Kidney (tissue), 14 donors: ENCODE results near the gene SSPN. TPM values are rescaled to one million over a fixed set of nuclear protein-coding genes. Genes with fewer than 3 reads are reported as not detected.

Source experiments
- DNase-seq, 5 donors: peaks; one replicate each; pipeline ENCODE4 v3.0.0-alpha.2; 2013 to 2020
- FAIRE-seq: peaks from 2 replicates; lab custom pipeline; 2012; peaks lifted over from hg19 to GRCh38; lab: Jason Lieb, UNC
- H3K27ac ChIP-seq, 2 donors: one replicate each; pipeline ENCODE4 v1.7.0; 2013; ENCODE audit warnings: low read depth in 2 of 2, low read length in 2 of 2, inconsistent platforms in 1 of 2
- H3K27me3 ChIP-seq: one replicate; pipeline ENCODE4 v1.7.1; 2013; ENCODE audit warnings: low read length, inconsistent platforms; ENCODE audit not compliant: control insufficient read depth, insufficient read depth
- H3K36me3 ChIP-seq, 3 donors: one replicate each; pipeline versions ENCODE4 v1.7.0 to v1.7.1; 2013; ENCODE audit warnings: low read length in 3 of 3, control low read depth in 1 of 3, inconsistent platforms in 1 of 3; ENCODE audit not compliant: insufficient read depth in 3 of 3, control insufficient read depth in 2 of 3
- H3K4me1 ChIP-seq, 3 donors: one replicate each; pipeline versions ENCODE4 v1.7.0 to v1.7.1; 2013; ENCODE audit warnings: low read length in 3 of 3, inconsistent platforms in 1 of 3, low read depth in 1 of 3; ENCODE audit not compliant: control insufficient read depth in 2 of 3, insufficient read depth in 2 of 3
- H3K4me3 ChIP-seq, 3 donors: one replicate each; pipeline versions ENCODE4 v1.7.0 to v1.8.1; 2013; ENCODE audit warnings: low read length in 3 of 3, control low read depth in 1 of 3, inconsistent platforms in 1 of 3
- H3K9ac ChIP-seq, 3 donors: one replicate each; pipeline versions ENCODE4 v1.7.0 to v1.7.1; 2013; ENCODE audit warnings: low read length in 3 of 3, control low read depth in 1 of 3, inconsistent platforms in 1 of 3
- H3K9me3 ChIP-seq, 3 donors: one replicate each; pipeline versions ENCODE4 v1.7.0 to v1.7.1; 2013; ENCODE audit warnings: low read length in 3 of 3, control low read depth in 1 of 3, inconsistent platforms in 1 of 3; ENCODE audit not compliant: control insufficient read depth in 2 of 3, insufficient read depth in 1 of 3
- CTCF ChIP-seq: IDR thresholded peaks from 3 replicates; pipeline ENCODE4 v1.5.1; 2012; ENCODE audit warnings: mild to moderate bottlenecking, moderate library complexity, borderline replicate concordance; ENCODE audit not compliant: insufficient read depth; ENCODE audit errors: extremely low read depth
- intact Hi-C: fragments of 100-400 bp; cut with DNase I; formaldehyde crosslinking; loops from one replicate; pipeline ENCODE4 v1.11.1; 2022
- polyA plus RNA-seq: library from polyadenylated mRNA; stranded (reverse); fragments of 350-450 nt; fragmentation: Illumina TruSeq; extraction: RNeasy Lipid Tissue Mini Kit (QIAGEN cat#74804); gene quantifications from one replicate; pipeline ENCODE4 v1.2.3, GENCODE V29; 2014; ENCODE audit warnings: low read depth, low replicate concordance; ENCODE audit not compliant: insufficient read depth
- total RNA-seq: library from RNA; stranded (reverse); fragmentation: NEBNext Ultra II Directional; extraction: Animal tissue kit (Norgen Biotek cat#: 25700); gene quantifications from one replicate; pipeline ENCODE4 v1.2.1, GENCODE V29; 2021
- donor health status: control.
- donor health status: control.
- donor health status: control.
- donor health status: control.
- donor health status: control.
- donor health status: DM: yes; HTN: yes; CAD: no.
- donor health status: Normal renal cell carcinoma (clear cell type).

The SSPN gene
- total and polyA plus RNA-seq, 2 donors from 2014 or later = 3.2 to 17.8 TPM

- FAIRE-seq (no peak), DNase-seq (no peak)
- Histone ChIP-seq H3K4me1 (peaks cover 0 to 4% (median 0%) of the 10 kb centered on the region in 3 donors), H3K4me3 (no peak overlapping the region), H3K27me3 (no peaks in the 10 kb centered on the region), H3K9ac (no peak overlapping the region), H3K36me3 (no peaks in the 10 kb centered on the region), H3K27ac (no peak overlapping the region), H3K9me3 (no peaks in the 10 kb centered on the region)
- TF ChIP-seq CTCF = no peak
- intact Hi-C loops = no loop called here
These were observed 29.3 kb downstream of the SSPN start for GRCh38 chr12:26224657-26225056.

GRCh38 chr12:26226122-26226521 lies 30.7 kb downstream of the SSPN start:
- DNase-seq (no peak), FAIRE-seq (no peak)
- Histone ChIP-seq H3K4me1 (peaks cover 0 to 4% (median 0%) of the 10 kb centered on the region in 3 donors), H3K36me3 (no peaks in the 10 kb centered on the region), H3K27me3 (no peaks in the 10 kb centered on the region), H3K9me3 (no peaks in the 10 kb centered on the region), H3K9ac (peak overlapping the region in 1 of 3 donors; percentile 73), H3K27ac (no peak overlapping the region), H3K4me3 (peak overlapping the region in 2 of 3 donors; percentile 41 to 75)
- TF ChIP-seq CTCF = no peak
- intact Hi-C loops = no loop called here

GRCh38 chr12:26226629-26227360 lies 31.4 kb downstream of the SSPN start:
- Histone ChIP-seq H3K9ac (peak overlapping the region in 2 of 3 donors; percentile 51 to 73), H3K4me1 (peaks cover 0 to 4% (median 0%) of the 10 kb centered on the region in 3 donors), H3K27me3 (no peaks in the 10 kb centered on the region), H3K27ac (no peak overlapping the region), H3K9me3 (no peaks in the 10 kb centered on the region), H3K4me3 (peak overlapping the region; percentile 41 to 75 (median 52)), H3K36me3 (no peaks in the 10 kb centered on the region)
- peak; percentile 65 to 77 (median 69) for DNase-seq
- FAIRE-seq = no peak
- intact Hi-C loops = no loop called here
- no peak for TF ChIP-seq CTCF

GRCh38 chr12:26227361-26227745 lies 32.0 kb downstream of the SSPN start:
- Histone ChIP-seq H3K4me3 (peak overlapping the region; percentile 41 to 75 (median 52)), H3K4me1 (peaks cover 0 to 4% (median 0%) of the 10 kb centered on the region in 3 donors), H3K9ac (peak overlapping the region in 1 of 3 donors; percentile 73), H3K27ac (no peak overlapping the region), H3K9me3 (no peaks in the 10 kb centered on the region), H3K27me3 (no peaks in the 10 kb centered on the region), H3K36me3 (no peaks in the 10 kb centered on the region)
- DNase-seq (no peak), FAIRE-seq (no peak)
- TF ChIP-seq CTCF = no peak
- intact Hi-C loops = no loop called here
